Astrocyte of the cerebellum (primary cell): ENCODE measurements around the gene CLNK.

Experiments used
- DNase-seq: peaks from one replicate; pipeline ENCODE4 v3.0.0-alpha.2; 2011; ENCODE audit warnings: low read depth
- H3K4me3 ChIP-seq: 2 replicates; pipeline ENCODE4 v1.5.1; 2011; ENCODE audit warnings: mild to moderate bottlenecking, low read depth, low read length, moderate library complexity
- CTCF ChIP-seq: IDR thresholded peaks from 2 replicates; pipeline ENCODE4 v1.5.1; 2012; ENCODE audit warnings: low read length, low read depth, moderate library complexity, mild to moderate bottlenecking; ENCODE audit errors: missing control alignments
- in situ Hi-C: cut with HindIII; loops from 2 replicates; pipeline ENCODE4 v1.10.0; 2017; ENCODE audit warnings: low sequenced_read_pairs

Gene CLNK

DNA sequence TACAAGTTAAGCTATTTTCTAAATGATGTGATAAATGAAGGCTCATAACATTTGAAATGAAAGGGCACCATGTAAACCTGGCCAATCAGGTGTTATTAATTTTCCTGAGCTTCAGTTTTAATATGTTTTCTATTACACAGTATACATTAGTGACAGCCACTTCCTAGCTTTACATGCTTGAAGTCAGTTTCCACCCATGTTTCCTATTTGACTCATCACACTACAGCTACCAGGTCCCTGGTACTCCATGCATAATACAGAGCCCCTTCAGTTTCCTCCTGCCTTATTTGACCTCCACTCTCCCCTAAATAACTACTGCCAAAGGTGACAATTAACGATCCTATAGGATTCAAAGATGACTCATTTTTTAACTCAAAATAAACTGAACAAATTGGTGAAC is 245.6 kb downstream of the CLNK start:
- DNase-seq, result no peak
- H3K4me3 ChIP-seq, result no peak overlapping the region
- in situ Hi-C loops, result no loop called here
- TF ChIP-seq CTCF, result no peak

DNA sequence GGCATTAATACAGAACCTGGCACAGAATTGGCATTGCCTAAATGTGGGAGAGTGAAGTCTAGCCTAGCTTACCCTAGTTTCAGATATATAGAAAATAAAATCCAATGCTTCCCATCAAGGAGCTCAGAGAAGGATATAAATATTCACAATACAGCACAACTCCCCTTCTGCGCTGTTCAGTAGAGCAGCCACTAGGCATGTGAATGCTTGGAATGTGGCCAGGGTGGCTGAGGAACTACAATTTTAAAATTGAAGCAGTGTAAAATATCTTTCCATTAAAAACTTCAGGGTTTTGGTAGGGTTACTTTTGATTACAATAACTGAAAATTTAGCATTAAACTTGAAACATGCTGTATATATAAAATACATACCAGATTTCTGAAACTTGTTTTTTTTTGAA is 246.8 kb downstream of the CLNK start:
- in situ Hi-C loops, result no loop called here
- no peak overlapping the region for H3K4me3 ChIP-seq
- DNase-seq, result no peak
- TF ChIP-seq CTCF, result no peak
